ENCODE data around the gene TMEM14B. TPM values are rescaled to one million over a fixed set of nuclear protein-coding genes. Genes with fewer than 3 reads are reported as not detected.
A peak's percentile ranks its signal among the peaks of the same experiment; 100 is the strongest.
"Not testable (repeated sequence)": the region's sequence is repeated elsewhere in the genome, so short reads cannot be mapped to it uniquely, and the experiment has no call there.

TMEM14B gene
- polyA plus RNA-seq, 1 experiment, result 148 TPM

DNA sequence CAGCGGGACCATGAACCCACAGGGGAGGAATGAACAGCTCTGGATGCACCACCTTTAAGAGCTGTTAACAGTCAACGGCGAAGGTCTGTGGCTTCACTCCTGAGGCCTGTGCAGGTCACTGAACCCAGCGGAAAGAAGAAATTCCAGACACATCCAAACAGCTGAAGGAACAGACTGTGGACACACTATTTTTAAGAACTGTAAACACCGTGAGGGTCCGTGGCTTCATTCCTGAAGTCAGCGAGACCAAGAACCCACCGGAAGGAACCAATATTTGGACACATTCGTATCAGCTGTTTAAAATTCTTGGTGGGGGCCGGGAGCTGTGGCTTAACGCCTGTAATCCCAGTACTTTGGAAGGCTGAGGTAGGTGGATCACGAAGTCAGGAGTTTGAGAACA, 5.4 kb upstream of the TMEM14B start:
- TF ChIP-seq, protein P1, sequence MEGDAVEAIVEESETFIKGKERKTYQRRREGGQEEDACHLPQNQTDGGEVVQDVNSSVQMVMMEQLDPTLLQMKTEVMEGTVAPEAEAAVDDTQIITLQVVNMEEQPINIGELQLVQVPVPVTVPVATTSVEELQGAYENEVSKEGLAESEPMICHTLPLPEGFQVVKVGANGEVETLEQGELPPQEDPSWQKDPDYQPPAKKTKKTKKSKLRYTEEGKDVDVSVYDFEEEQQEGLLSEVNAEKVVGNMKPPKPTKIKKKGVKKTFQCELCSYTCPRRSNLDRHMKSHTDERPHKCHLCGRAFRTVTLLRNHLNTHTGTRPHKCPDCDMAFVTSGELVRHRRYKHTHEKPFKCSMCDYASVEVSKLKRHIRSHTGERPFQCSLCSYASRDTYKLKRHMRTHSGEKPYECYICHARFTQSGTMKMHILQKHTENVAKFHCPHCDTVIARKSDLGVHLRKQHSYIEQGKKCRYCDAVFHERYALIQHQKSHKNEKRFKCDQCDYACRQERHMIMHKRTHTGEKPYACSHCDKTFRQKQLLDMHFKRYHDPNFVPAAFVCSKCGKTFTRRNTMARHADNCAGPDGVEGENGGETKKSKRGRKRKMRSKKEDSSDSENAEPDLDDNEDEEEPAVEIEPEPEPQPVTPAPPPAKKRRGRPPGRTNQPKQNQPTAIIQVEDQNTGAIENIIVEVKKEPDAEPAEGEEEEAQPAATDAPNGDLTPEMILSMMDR (IDR thresholded peaks at IDR 0.05; ENCODE audit: low read depth, low read length), result no peak
- CTCF ChIA-PET, result no interaction called here
- H3K27ac ChIP-seq (ENCODE audit: low read depth, low read length), result no peak overlapping the region
- DNase-seq (ENCODE audit: low read depth, low spot score), result no peak
- H3K9me3 ChIP-seq (ENCODE audit: control insufficient read depth, insufficient read depth, low read length), result 0 out of 2 replicates have a peak, but pooled peaks cover 4% of the 10 kb centered on the region
- POLR2A ChIA-PET, result no interaction called here
- no peak overlapping the region for H3K4me3 ChIP-seq (ENCODE audit: low read depth, low read length)
- H3K27me3 ChIP-seq (ENCODE audit: control insufficient read depth, insufficient read depth, low read length), result no peaks in the 10 kb centered on the region

GRCh38 chr6:10743515-10743914, 4.1 kb upstream of the TMEM14B start:
- ChIA-PET CTCF (no interaction called here), POLR2A (no interaction called here)
- no peak for DNase-seq (ENCODE audit: low read depth, low spot score)
- H3K27ac ChIP-seq (ENCODE audit: low read depth, low read length), result no peak overlapping the region
- no peak overlapping the region for H3K4me3 ChIP-seq (ENCODE audit: low read depth, low read length)
- no peaks in the 10 kb centered on the region for H3K27me3 ChIP-seq (ENCODE audit: control insufficient read depth, insufficient read depth, low read length)
- TF ChIP-seq, protein P1 (IDR thresholded peaks at IDR 0.05; ENCODE audit: low read depth, low read length), result no peak
- 0 out of 2 replicates have a peak, but pooled peaks cover 4% of the 10 kb centered on the region for H3K9me3 ChIP-seq (ENCODE audit: control insufficient read depth, insufficient read depth, low read length)

DNA sequence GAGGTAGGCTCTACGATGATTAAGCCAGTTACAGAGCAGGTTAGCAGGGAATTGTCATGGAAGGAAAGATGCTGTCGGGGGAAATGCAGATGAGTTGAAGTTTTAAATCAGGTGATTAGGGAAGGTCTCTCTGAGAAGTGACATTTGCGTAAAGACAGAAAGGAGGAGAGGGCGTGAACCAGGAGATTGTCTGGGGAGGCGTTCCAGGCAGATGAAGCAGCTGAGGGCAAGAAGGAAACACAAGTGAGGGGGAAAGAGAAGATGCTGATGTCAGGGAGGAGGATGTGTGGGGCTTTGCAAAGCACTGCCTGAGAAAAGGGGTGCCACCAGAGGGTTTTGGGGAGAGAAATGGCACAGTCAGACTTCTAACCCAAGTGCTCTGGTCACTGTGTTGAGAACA, 2.5 kb upstream of the TMEM14B start:
- POLR2A ChIA-PET, result no interaction called here
- TF ChIP-seq, protein P1 (IDR thresholded peaks at IDR 0.05; ENCODE audit: low read depth, low read length), result no peak
- no peak overlapping the region for H3K27ac ChIP-seq (ENCODE audit: low read depth, low read length)
- H3K27me3 ChIP-seq (ENCODE audit: control insufficient read depth, insufficient read depth, low read length), result no peaks in the 10 kb centered on the region
- CTCF ChIA-PET, result no interaction called here
- no peak for DNase-seq (ENCODE audit: low read depth, low spot score)
- H3K4me3 ChIP-seq (ENCODE audit: low read depth, low read length), result no peak overlapping the region
- 0 out of 2 replicates have a peak, but pooled peaks cover 4% of the 10 kb centered on the region for H3K9me3 ChIP-seq (ENCODE audit: control insufficient read depth, insufficient read depth, low read length)

DNA sequence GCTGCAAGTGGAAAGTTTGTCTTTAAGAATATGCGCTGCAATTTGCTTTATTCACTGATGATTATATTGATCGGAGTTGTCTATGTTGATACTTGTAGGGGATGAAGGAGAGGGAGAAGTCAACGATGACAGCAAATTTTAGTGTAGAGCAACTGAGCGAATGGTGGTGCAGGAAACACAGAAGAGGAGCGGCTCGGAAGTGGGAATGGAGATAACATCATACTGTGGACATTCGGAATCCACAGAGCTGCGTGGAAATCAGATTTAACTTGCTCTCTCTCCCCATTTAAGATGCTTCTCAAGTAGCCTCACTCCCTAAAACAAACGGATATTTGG, 722 bp upstream of the TMEM14B start:
- TF ChIP-seq, protein P1 (IDR thresholded peaks at IDR 0.05; ENCODE audit: low read depth, low read length), result no peak
- Histone ChIP-seq H3K27ac (ENCODE audit: low read depth, low read length) (no peak overlapping the region), H3K27me3 (ENCODE audit: control insufficient read depth, insufficient read depth, low read length) (no peaks in the 10 kb centered on the region), H3K4me3 (ENCODE audit: low read depth, low read length) (peak overlapping the region; percentile 72), H3K9me3 (ENCODE audit: control insufficient read depth, insufficient read depth, low read length) (no peaks in the 10 kb centered on the region)
- no peak for DNase-seq (ENCODE audit: low read depth, low spot score)
- ChIA-PET CTCF (interaction anchor here (1.0 to 4.1 kb wide), 3 partner anchors 13 to 268 kb away, joined by 3 to 15 read pairs (median 4); no protein-coding TSS in a partner anchor), POLR2A (interaction anchor here (1.4 to 2.3 kb wide), 2 partner anchors 23 to 24 kb away, joined by 3 to 11 read pairs; partner anchors contain the start of gene TMEM14C)

GRCh38 chr6:10749734-10750133, 2.1 kb downstream of the TMEM14B start:
- TF ChIP-seq, protein P1 (IDR thresholded peaks at IDR 0.05; ENCODE audit: low read depth, low read length), result no peak
- CTCF ChIA-PET, result no interaction called here
- no peak for DNase-seq (ENCODE audit: low read depth, low spot score)
- Histone ChIP-seq H3K27ac (ENCODE audit: low read depth, low read length) (no peak overlapping the region), H3K9me3 (ENCODE audit: control insufficient read depth, insufficient read depth, low read length) (no peaks in the 10 kb centered on the region), H3K27me3 (ENCODE audit: control insufficient read depth, insufficient read depth, low read length) (no peaks in the 10 kb centered on the region), H3K4me3 (ENCODE audit: low read depth, low read length) (no peak overlapping the region)
- POLR2A ChIA-PET, result no interaction called here

DNA sequence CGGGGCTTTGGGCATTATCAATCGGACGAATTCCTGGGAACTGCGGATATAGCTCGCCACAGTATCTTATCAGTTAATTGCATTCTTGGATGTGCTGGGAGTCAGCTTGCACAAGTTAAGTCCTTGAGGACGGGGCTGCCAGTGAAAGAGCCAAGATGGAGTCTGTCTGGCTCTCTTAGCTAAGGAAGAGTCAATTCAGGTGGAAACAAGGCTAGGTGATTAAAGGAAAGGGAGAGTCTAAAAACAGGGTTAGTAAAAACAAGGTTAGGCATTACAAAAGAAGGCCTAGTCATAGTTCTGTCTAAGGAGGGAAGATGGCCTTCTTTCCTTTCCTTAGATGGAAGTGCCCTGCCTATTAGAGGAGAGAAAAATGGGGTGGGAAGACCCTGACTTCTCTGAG, 3.0 kb downstream of the TMEM14B start:
- H3K27ac ChIP-seq (ENCODE audit: low read depth, low read length); H3K27me3 ChIP-seq (ENCODE audit: control insufficient read depth, insufficient read depth, low read length); POLR2A ChIA-PET; H3K4me3 ChIP-seq (ENCODE audit: low read depth, low read length); H3K9me3 ChIP-seq (ENCODE audit: control insufficient read depth, insufficient read depth, low read length); DNase-seq (ENCODE audit: low read depth, low spot score): not testable (repeated sequence)
- CTCF ChIA-PET, result interaction anchor here (1.6 kb wide), 1 partner anchor 9 kb away, joined by 5 read pairs; no protein-coding TSS in a partner anchor

DNA sequence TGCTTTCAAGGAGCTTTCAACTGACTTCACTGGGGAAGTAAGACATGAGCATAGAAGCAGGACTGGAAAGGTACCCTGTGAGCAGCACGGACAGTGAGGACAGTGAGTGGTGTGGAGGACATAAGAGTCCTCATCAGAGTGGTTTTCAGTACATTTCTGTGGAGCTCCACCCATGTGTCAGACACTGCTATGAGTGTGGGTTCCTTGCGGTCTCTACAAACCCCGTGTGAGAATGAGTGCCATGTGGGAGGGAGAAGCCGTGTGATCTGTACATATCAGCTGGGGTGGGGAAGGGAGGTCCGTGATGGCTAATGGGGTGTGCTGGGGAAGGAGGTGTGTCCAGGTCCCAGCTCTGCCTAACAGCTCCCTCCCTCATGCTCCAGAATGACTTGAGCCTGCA, 4.2 kb downstream of the TMEM14B start:
- POLR2A ChIA-PET; H3K4me3 ChIP-seq (ENCODE audit: low read depth, low read length); H3K9me3 ChIP-seq (ENCODE audit: control insufficient read depth, insufficient read depth, low read length); DNase-seq (ENCODE audit: low read depth, low spot score); H3K27me3 ChIP-seq (ENCODE audit: control insufficient read depth, insufficient read depth, low read length); H3K27ac ChIP-seq (ENCODE audit: low read depth, low read length): not testable (repeated sequence)
- CTCF ChIA-PET, result interaction anchor here (0.6 to 1.6 kb wide), 2 partner anchors 8 to 273 kb away, joined by 3 to 5 read pairs; no protein-coding TSS in a partner anchor

Data from AG04450 (cell line).